GM12875 (cell line): ENCODE measurements around the gene EPAS1.

Experiments used
- H3K4me3 ChIP-seq: one replicate; pipeline ENCODE4 v1.5.1; 2011; ENCODE audit warnings: low read depth, low read length, control low read depth
- CTCF ChIP-seq: IDR thresholded peaks from 2 replicates; pipeline ENCODE4 v1.5.1; 2011; ENCODE audit warnings: low read depth, mild to moderate bottlenecking, control low read depth, inconsistent platforms, low read length, moderate library complexity, borderline replicate concordance; ENCODE audit not compliant: insufficient read depth

EPAS1 gene

GRCh38 chr2:46353509-46353908 is 56.3 kb downstream of the EPAS1 start:
- H3K4me3 ChIP-seq, result no peak overlapping the region
- no peak for TF ChIP-seq CTCF

GRCh38 chr2:46355756-46356155 is 58.5 kb downstream of the EPAS1 start:
- no peak for TF ChIP-seq CTCF

GRCh38 chr2:46356991-46357390 is 59.8 kb downstream of the EPAS1 start:
- TF ChIP-seq CTCF, result no peak
- no peak overlapping the region for H3K4me3 ChIP-seq

More at GRCh38 chr2:46355756-46356155, 58.5 kb downstream of the EPAS1 start:
- H3K4me3 ChIP-seq, result no peak overlapping the region

- TF ChIP-seq CTCF, result no peak
- no peak overlapping the region for H3K4me3 ChIP-seq
Observed at GRCh38 chr2:46358713-46359112, 61.5 kb downstream of the EPAS1 start.

GRCh38 chr2:46360303-46360702 is 63.1 kb downstream of the EPAS1 start:
- TF ChIP-seq CTCF, result no peak
- no peak overlapping the region for H3K4me3 ChIP-seq

GRCh38 chr2:46361920-46362666 is 64.9 kb downstream of the EPAS1 start:
- no peak overlapping the region for H3K4me3 ChIP-seq
- no peak for TF ChIP-seq CTCF

GRCh38 chr2:46362667-46363012 is 65.4 kb downstream of the EPAS1 start:
- no peak for TF ChIP-seq CTCF
- no peak overlapping the region for H3K4me3 ChIP-seq
